OCI-LY1 (cell line): ENCODE measurements around the gene SLC38A6.

ENCODE experiments used
- H2AFZ ChIP-seq: fragments of 200-600 bp; sonication (generic), shearing (Covaris generic); 2 replicates; pipeline ENCODE4 v1.6.0; 2014; ENCODE audit warnings: antibody characterized with exemption, mild to moderate bottlenecking, low read length
- H3F3A ChIP-seq: fragments of 200-600 bp; sonication (generic), shearing (Covaris generic); 2 replicates; pipeline ENCODE4 v1.6.0; 2014; ENCODE audit warnings: mild to moderate bottlenecking, antibody characterized with exemption, low read length, moderate library complexity; ENCODE audit not compliant: insufficient read depth
- H3K27ac ChIP-seq: fragments of 200-600 bp; sonication (generic); 2 replicates; pipeline ENCODE4 v1.5.1; 2014; ENCODE audit warnings: low read length, mixed run types, mild to moderate bottlenecking, low read depth; ENCODE audit not compliant: poor library complexity, severe bottlenecking
- H3K27me3 ChIP-seq: fragments of 200-600 bp; sonication (generic); 2 replicates; pipeline ENCODE4 v1.6.0; 2014; ENCODE audit warnings: antibody characterized with exemption, mild to moderate bottlenecking, low read length, moderate library complexity; ENCODE audit not compliant: insufficient read depth
- H3K36me3 ChIP-seq: fragments of 200-600 bp; sonication (generic); 2 replicates; pipeline ENCODE4 v1.6.1; 2014; ENCODE audit warnings: mild to moderate bottlenecking, antibody characterized with exemption, low read length, moderate library complexity, mixed read lengths; ENCODE audit not compliant: insufficient read depth
- H3K4me1 ChIP-seq: fragments of 200-600 bp; sonication (generic); 2 replicates; pipeline ENCODE4 v1.5.1; 2014; ENCODE audit warnings: mild to moderate bottlenecking, low read length, moderate library complexity; ENCODE audit not compliant: insufficient read depth, severe bottlenecking
- H3K4me2 ChIP-seq: fragments of 200-600 bp; sonication (generic), shearing (Covaris generic); 2 replicates; pipeline ENCODE4 v1.6.1; 2014; ENCODE audit warnings: low read length
- H3K4me3 ChIP-seq: fragments of 200-600 bp; sonication (generic); 2 replicates; pipeline ENCODE4 v1.5.1; 2014; ENCODE audit warnings: low read length, low read depth, mild to moderate bottlenecking, mixed read lengths; ENCODE audit not compliant: poor library complexity, severe bottlenecking
- H3K79me2 ChIP-seq: fragments of 200-600 bp; shearing (Covaris generic); 2 replicates; pipeline ENCODE4 v1.6.1; 2016; ENCODE audit warnings: mixed run types, low read length, mixed read lengths; ENCODE audit not compliant: insufficient read depth
- H3K9ac ChIP-seq: fragments of 200-600 bp; sonication (generic), shearing (Covaris generic); 2 replicates; pipeline ENCODE4 v1.6.1; 2014; ENCODE audit warnings: mild to moderate bottlenecking, low read length, mixed read lengths
- H3K9me2 ChIP-seq: fragments of 200-600 bp; sonication (generic), shearing (Covaris generic); 2 replicates; pipeline ENCODE4 v1.6.1; 2014; ENCODE audit warnings: low read depth, mild to moderate bottlenecking, low read length, mixed read lengths
- H3K9me3 ChIP-seq: fragments of 200-600 bp; shearing (Covaris generic); 2 replicates; pipeline ENCODE4 v1.6.1; 2014; ENCODE audit warnings: low read length, mixed read lengths
- H4K20me1 ChIP-seq: fragments of 200-600 bp; sonication (generic), shearing (Covaris generic); 2 replicates; pipeline ENCODE4 v1.6.0; 2016; ENCODE audit warnings: mild to moderate bottlenecking, low read length; ENCODE audit not compliant: insufficient read depth
- EZH2 ChIP-seq: fragments of 200-600 bp; sonication (generic), shearing (Covaris generic); IDR thresholded peaks from 2 replicates; pipeline ENCODE4 v1.8.0; 2017; ENCODE audit warnings: borderline replicate concordance, mixed run types, mild to moderate bottlenecking, antibody characterized with exemption, low read length, moderate library complexity, mixed read lengths
- TF ChIP-seq, protein P1 (sequence below): fragments of 200-600 bp; sonication (generic), shearing (Covaris generic); IDR thresholded peaks from 2 replicates; pipeline ENCODE4 v1.5.1; 2017; ENCODE audit warnings: mild to moderate bottlenecking, antibody characterized with exemption, low read length, moderate library complexity, mixed read lengths

SLC38A6 gene

DNA sequence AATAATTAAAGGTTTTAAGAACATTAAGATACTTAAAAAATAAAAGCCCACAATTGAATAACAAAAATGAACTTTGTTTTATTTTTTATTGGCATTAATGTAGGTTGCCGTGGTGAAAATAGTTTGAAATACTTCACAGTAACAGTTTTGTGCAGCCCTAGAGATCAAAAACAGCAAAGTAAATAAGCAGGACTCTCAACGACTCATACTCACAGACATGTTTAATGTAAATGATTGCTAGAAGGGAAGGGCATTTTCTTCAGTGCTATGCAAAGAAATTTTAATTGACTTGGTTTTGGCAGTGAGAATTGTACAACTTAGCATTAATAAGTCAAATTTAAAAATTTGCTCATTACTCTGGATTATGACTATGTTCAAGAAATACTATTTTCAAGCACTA, 16.1 kb upstream of the SLC38A6 start:
- no peak for TF ChIP-seq EZH2
- TF ChIP-seq, protein P1, sequence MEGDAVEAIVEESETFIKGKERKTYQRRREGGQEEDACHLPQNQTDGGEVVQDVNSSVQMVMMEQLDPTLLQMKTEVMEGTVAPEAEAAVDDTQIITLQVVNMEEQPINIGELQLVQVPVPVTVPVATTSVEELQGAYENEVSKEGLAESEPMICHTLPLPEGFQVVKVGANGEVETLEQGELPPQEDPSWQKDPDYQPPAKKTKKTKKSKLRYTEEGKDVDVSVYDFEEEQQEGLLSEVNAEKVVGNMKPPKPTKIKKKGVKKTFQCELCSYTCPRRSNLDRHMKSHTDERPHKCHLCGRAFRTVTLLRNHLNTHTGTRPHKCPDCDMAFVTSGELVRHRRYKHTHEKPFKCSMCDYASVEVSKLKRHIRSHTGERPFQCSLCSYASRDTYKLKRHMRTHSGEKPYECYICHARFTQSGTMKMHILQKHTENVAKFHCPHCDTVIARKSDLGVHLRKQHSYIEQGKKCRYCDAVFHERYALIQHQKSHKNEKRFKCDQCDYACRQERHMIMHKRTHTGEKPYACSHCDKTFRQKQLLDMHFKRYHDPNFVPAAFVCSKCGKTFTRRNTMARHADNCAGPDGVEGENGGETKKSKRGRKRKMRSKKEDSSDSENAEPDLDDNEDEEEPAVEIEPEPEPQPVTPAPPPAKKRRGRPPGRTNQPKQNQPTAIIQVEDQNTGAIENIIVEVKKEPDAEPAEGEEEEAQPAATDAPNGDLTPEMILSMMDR = no peak
- Histone ChIP-seq H3K4me3 (no peak overlapping the region), H3F3A (no peaks in the 10 kb centered on the region), H3K36me3 (no peaks in the 10 kb centered on the region), H3K79me2 (no peaks in the 10 kb centered on the region), H3K9me3 (no peaks in the 10 kb centered on the region), H4K20me1 (no peaks in the 10 kb centered on the region), H3K27me3 (no peaks in the 10 kb centered on the region), H3K27ac (no peak overlapping the region), H3K9ac (no peak overlapping the region), H3K4me2 (no peak overlapping the region), H3K9me2 (no peaks in the 10 kb centered on the region), H3K4me1 (peaks cover 11% of the 10 kb centered on the region), H2AFZ (no peak overlapping the region)

DNA sequence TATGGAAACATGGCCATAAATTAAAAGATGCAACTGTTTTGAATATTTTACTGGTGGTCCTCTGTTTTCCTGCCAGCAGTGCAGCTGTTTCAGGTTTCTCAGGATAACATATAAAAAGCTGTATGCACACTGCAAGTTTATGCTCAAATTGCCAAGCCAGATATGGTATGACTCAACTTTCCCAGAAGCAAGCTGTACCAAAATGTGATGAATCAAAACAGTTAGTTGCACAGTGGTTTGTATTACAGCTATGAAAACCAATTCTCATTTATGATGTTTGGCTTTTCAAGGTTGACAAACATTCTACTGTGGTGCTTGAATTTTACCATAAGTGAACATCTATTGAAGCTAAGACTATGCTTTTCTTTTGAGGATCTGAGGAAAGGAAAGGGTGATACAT, 15.6 kb upstream of the SLC38A6 start:
- Histone ChIP-seq H3K9me2 (no peaks in the 10 kb centered on the region), H3K36me3 (no peaks in the 10 kb centered on the region), H3F3A (no peaks in the 10 kb centered on the region), H3K27ac (no peak overlapping the region), H3K4me2 (no peak overlapping the region), H3K4me1 (peaks cover 11% of the 10 kb centered on the region), H3K79me2 (no peaks in the 10 kb centered on the region), H3K27me3 (no peaks in the 10 kb centered on the region), H3K9ac (no peak overlapping the region), H3K9me3 (no peaks in the 10 kb centered on the region), H4K20me1 (no peaks in the 10 kb centered on the region), H3K4me3 (no peak overlapping the region), H2AFZ (no peak overlapping the region)
- TF ChIP-seq, protein P1 = no peak
- no peak for TF ChIP-seq EZH2

DNA sequence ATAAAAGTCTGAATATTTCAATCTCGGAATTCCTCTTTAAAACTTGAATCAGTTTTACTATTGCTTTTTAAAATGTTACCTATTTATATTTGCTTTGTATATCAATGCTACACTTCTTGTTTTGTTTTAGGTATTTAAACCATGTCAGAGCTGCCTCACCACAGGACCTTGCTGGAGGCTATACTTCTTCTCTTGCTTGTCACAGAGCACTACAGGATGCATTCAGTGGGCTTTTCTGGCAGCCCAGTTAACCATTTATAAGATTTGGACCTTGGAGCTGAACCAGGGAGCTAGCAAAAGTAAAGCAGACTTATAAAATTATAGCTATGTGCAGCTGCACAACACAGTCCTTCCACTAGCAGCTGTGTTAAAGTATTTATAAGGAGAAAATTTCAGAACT, 12.9 kb upstream of the SLC38A6 start:
- no peaks in the 10 kb centered on the region for H3K9me2 ChIP-seq
- peaks cover 3% of the 10 kb centered on the region; the same call in 1 of the 2 replicates for H3K36me3 ChIP-seq
- TF ChIP-seq EZH2 = no peak
- TF ChIP-seq, protein P1 = no peak
- H2AFZ ChIP-seq = no peak overlapping the region
- H3K4me2 ChIP-seq = no peak overlapping the region
- no peak overlapping the region for H3K4me3 ChIP-seq
- H3K27ac ChIP-seq = no peak overlapping the region
- no peaks in the 10 kb centered on the region for H3K9me3 ChIP-seq
- peaks cover 11% of the 10 kb centered on the region for H3K4me1 ChIP-seq
- no peaks in the 10 kb centered on the region for H4K20me1 ChIP-seq
- no peaks in the 10 kb centered on the region for H3F3A ChIP-seq
- H3K9ac ChIP-seq = no peak overlapping the region
- H3K79me2 ChIP-seq = no peaks in the 10 kb centered on the region
- H3K27me3 ChIP-seq = no peaks in the 10 kb centered on the region
